Trophoblast cell (in vitro differentiated cells and primary cell): ENCODE data around the gene NUB1. TPM values are rescaled to one million over a fixed set of nuclear protein-coding genes. Genes with fewer than 3 reads are reported as not detected.

Experiments used
- DNase-seq, 2 donors: peaks; one replicate each; pipeline ENCODE4 v3.0.0-alpha.2; 2016
- H2AFZ ChIP-seq: 2 replicates; pipeline ENCODE4 v1.6.1; 2013; ENCODE audit warnings: low read length, moderate library complexity, mild to moderate bottlenecking; ENCODE audit not compliant: insufficient read depth, poor library complexity
- H2AK5ac ChIP-seq: 2 replicates; pipeline ENCODE4 v1.6.1; 2013; ENCODE audit warnings: mild to moderate bottlenecking, low read length
- H2BK120ac ChIP-seq: 2 replicates; pipeline ENCODE4 v1.6.1; 2013; ENCODE audit warnings: low read length, mild to moderate bottlenecking, moderate library complexity; ENCODE audit not compliant: insufficient read depth, poor library complexity
- H2BK12ac ChIP-seq: 2 replicates; pipeline ENCODE4 v1.6.1; 2013; ENCODE audit warnings: mild to moderate bottlenecking, low read length, moderate library complexity
- H2BK5ac ChIP-seq: 2 replicates; pipeline ENCODE4 v1.6.1; 2013; ENCODE audit warnings: low read length, low read depth, moderate library complexity, mild to moderate bottlenecking; ENCODE audit not compliant: poor library complexity
- H3K14ac ChIP-seq: 2 replicates; pipeline ENCODE4 v1.6.1; 2013; ENCODE audit warnings: mild to moderate bottlenecking, low read length
- H3K18ac ChIP-seq: 2 replicates; pipeline ENCODE4 v1.6.1; 2013; ENCODE audit warnings: mild to moderate bottlenecking, low read length
- H3K23ac ChIP-seq: 2 replicates; pipeline ENCODE4 v1.6.1; 2013; ENCODE audit warnings: low read length
- H3K27ac ChIP-seq: 2 replicates; pipeline ENCODE4 v1.5.1; 2013; ENCODE audit warnings: low read depth, mild to moderate bottlenecking, inconsistent platforms, low read length, moderate library complexity
- H3K27me3 ChIP-seq: 2 replicates; pipeline ENCODE4 v1.6.1; 2013; ENCODE audit warnings: inconsistent platforms, mild to moderate bottlenecking, low read length, moderate library complexity; ENCODE audit not compliant: insufficient read depth
- H3K36me3 ChIP-seq, 2 experiments: 1 replicate in 1 of 2; 2 replicates in 1 of 2; pipeline ENCODE4 v1.6.1; 2013; ENCODE audit warnings: low read length in 2 of 2, mild to moderate bottlenecking in 2 of 2, moderate library complexity in 1 of 2; ENCODE audit not compliant: insufficient read depth in 2 of 2, control insufficient read depth in 1 of 2
- H3K4ac ChIP-seq: 2 replicates; pipeline ENCODE4 v1.6.1; 2013; ENCODE audit warnings: low read depth, mild to moderate bottlenecking, low read length, moderate library complexity
- H3K4me1 ChIP-seq, 2 experiments: 1 replicate in 1 of 2; 2 replicates in 1 of 2; pipeline ENCODE4 v1.6.1; 2013; ENCODE audit warnings: low read length in 2 of 2, mild to moderate bottlenecking in 2 of 2, moderate library complexity in 1 of 2; ENCODE audit not compliant: insufficient read depth in 2 of 2, control insufficient read depth in 1 of 2
- H3K4me2 ChIP-seq: 2 replicates; pipeline ENCODE4 v1.6.1; 2013; ENCODE audit warnings: inconsistent platforms, mild to moderate bottlenecking, low read length, moderate library complexity
- H3K4me3 ChIP-seq: 2 replicates; pipeline ENCODE4 v1.5.1; 2013; ENCODE audit warnings: mild to moderate bottlenecking, low read depth, low read length, inconsistent platforms
- H3K79me1 ChIP-seq: one replicate; pipeline ENCODE4 v1.6.1; 2013; ENCODE audit warnings: low read length
- H3K79me2 ChIP-seq: 2 replicates; pipeline ENCODE4 v1.6.1; 2013; ENCODE audit warnings: low read length, mild to moderate bottlenecking; ENCODE audit not compliant: control insufficient read depth, insufficient read depth, poor library complexity
- H3K9ac ChIP-seq: 2 replicates; pipeline ENCODE4 v1.6.1; 2013; ENCODE audit warnings: mild to moderate bottlenecking, low read length
- H3K9me3 ChIP-seq: 2 replicates; pipeline ENCODE4 v1.6.1; 2013; ENCODE audit warnings: low read depth, mild to moderate bottlenecking, control low read depth, inconsistent platforms, low read length; ENCODE audit not compliant: insufficient read depth
- H4K12ac ChIP-seq: 2 replicates; pipeline ENCODE4 v1.6.1; 2013; ENCODE audit warnings: low read depth, mild to moderate bottlenecking, low read length, moderate library complexity
- H4K8ac ChIP-seq: 2 replicates; pipeline ENCODE4 v1.6.1; 2013; ENCODE audit warnings: low read depth, mild to moderate bottlenecking, low read length, moderate library complexity
- H4K91ac ChIP-seq: one replicate; pipeline ENCODE4 v1.6.1; 2013; ENCODE audit warnings: low read depth, mild to moderate bottlenecking, low read length, moderate library complexity
- WGBS: extraction: QIAGEN DNeasy Blood & Tissue Kit; methylation state at CpG from one replicate; pipeline ENCODE4 v1.1.7; 2013; ENCODE audit warnings: missing lambda C conversion rate; ENCODE audit not compliant: insufficient read length, insufficient coverage; ENCODE audit errors: extremely low coverage; 5-methylcytosine and 5-hydroxymethylcytosine counted together
- polyA plus RNA-seq: library from polyadenylated mRNA; stranded (reverse); fragments of 200-250 nt; gene quantifications from 2 replicates; pipeline ENCODE4 v1.2.3, GENCODE V29; 2013

Gene NUB1
- polyA plus RNA-seq, result 43.0 and 47.0 TPM in 2 replicates

GRCh38 chr7:151341357-151342101 lies at the start of gene NUB1:
NUB1 (plus strand) TSS chr7:151341812; CDS start chr7:151345350, 3,538 bp downstream.
- WGBS, result no CpG with 5 or more reads among the region's 72 CpGs
- H3K27ac ChIP-seq, result peak within 1 kb of the TSS; percentile 68
- peaks cover 3% of the 10 kb centered on the region for H3K79me1 ChIP-seq
- peak within 1 kb of the TSS; percentile 99 for H2AFZ ChIP-seq
- H3K23ac ChIP-seq, result no peak within 1 kb of the TSS
- H3K4ac ChIP-seq, result peak within 1 kb of the TSS; percentile 92
- H4K8ac ChIP-seq, result peak within 1 kb of the TSS; percentile 100
- peaks cover 2% of the 10 kb centered on the region for H3K79me2 ChIP-seq
- H3K4me2 ChIP-seq, result peak within 1 kb of the TSS; percentile 63
- peak; percentile 86 to 97 for DNase-seq
- peaks cover 0 to 4% of the 10 kb centered on the region in 2 experiments for H3K36me3 ChIP-seq
- peak within 1 kb of the TSS; percentile 98 for H3K14ac ChIP-seq
- H2BK5ac ChIP-seq, result no peak within 1 kb of the TSS
- H2BK12ac ChIP-seq, result peak within 1 kb of the TSS; percentile 15
- H2AK5ac ChIP-seq, result peak within 1 kb of the TSS; percentile 57
- peak within 1 kb of the TSS; percentile 98 for H4K91ac ChIP-seq
- no peaks in the 10 kb centered on the region for H3K4me1 ChIP-seq
- peak within 1 kb of the TSS; percentile 98 for H4K12ac ChIP-seq
- H3K27me3 ChIP-seq, result no peaks in the 10 kb centered on the region
- peak within 1 kb of the TSS; percentile 91 for H2BK120ac ChIP-seq
- peak within 1 kb of the TSS; percentile 99 for H3K4me3 ChIP-seq
- peaks cover 3% of the 10 kb centered on the region for H3K9me3 ChIP-seq
- peak within 1 kb of the TSS; percentile 92 for H3K9ac ChIP-seq
- peak within 1 kb of the TSS; percentile 96 for H3K18ac ChIP-seq

- no CpG with 5 or more reads among the region's 3 CpGs for WGBS
- Histone ChIP-seq H2BK120ac (no peak overlapping the region), H3K27ac (no peak overlapping the region)
Observed at GRCh38 chr7:151292850-151293249, 48.8 kb upstream of the NUB1 start.

GRCh38 chr7:151296202-151296992 lies 45.2 kb upstream of the NUB1 start:
- Histone ChIP-seq H3K9ac (no peak overlapping the region), H2BK5ac (no peak overlapping the region), H3K4me3 (no peak overlapping the region), H3K4me1 (no peaks in the 10 kb centered on the region), H4K91ac (no peak overlapping the region), H3K23ac (no peak overlapping the region), H4K12ac (no peak overlapping the region), H2AK5ac (no peak overlapping the region), H3K18ac (no peak overlapping the region), H2BK12ac (no peak overlapping the region), H3K27ac (no peak overlapping the region), H3K4me2 (no peak overlapping the region), H3K9me3 (peaks cover 11% of the 10 kb centered on the region), H3K79me1 (no peaks in the 10 kb centered on the region), H3K14ac (no peak overlapping the region), H3K79me2 (no peaks in the 10 kb centered on the region), H2AFZ (no peak overlapping the region), H3K27me3 (no peaks in the 10 kb centered on the region), H2BK120ac (no peak overlapping the region), H3K4ac (no peak overlapping the region), H3K36me3 (no peaks in the 10 kb centered on the region), H4K8ac (no peak overlapping the region)
- no peak for DNase-seq
- no CpG with 5 or more reads among the region's 3 CpGs for WGBS

More at GRCh38 chr7:151292850-151293249, 48.8 kb upstream of the NUB1 start:
- no peak overlapping the region for H4K91ac ChIP-seq
- no peaks in the 10 kb centered on the region for H3K79me2 ChIP-seq
- no peaks in the 10 kb centered on the region for H3K9me3 ChIP-seq
- H2BK12ac ChIP-seq, result no peak overlapping the region
- no peak overlapping the region for H3K4me2 ChIP-seq
- no peak overlapping the region for H3K4ac ChIP-seq
- no peaks in the 10 kb centered on the region for H3K36me3 ChIP-seq
- H3K4me3 ChIP-seq, result no peak overlapping the region
- H3K18ac ChIP-seq, result no peak overlapping the region
- no peaks in the 10 kb centered on the region for H3K4me1 ChIP-seq
- H3K9ac ChIP-seq, result no peak overlapping the region
- H3K14ac ChIP-seq, result no peak overlapping the region
- no peak overlapping the region for H2AK5ac ChIP-seq
- H2AFZ ChIP-seq, result no peak overlapping the region
- no peak for DNase-seq
- H4K8ac ChIP-seq, result no peak overlapping the region
- H2BK5ac ChIP-seq, result no peak overlapping the region
- no peak overlapping the region for H4K12ac ChIP-seq
- H3K79me1 ChIP-seq, result no peaks in the 10 kb centered on the region
- no peaks in the 10 kb centered on the region for H3K27me3 ChIP-seq
- no peak overlapping the region for H3K23ac ChIP-seq

GRCh38 chr7:151298765-151299164 lies 42.8 kb upstream of the NUB1 start:
- H3K9me3 ChIP-seq, result peaks cover 13% of the 10 kb centered on the region
- H3K4me1 ChIP-seq, result peaks cover 3% of the 10 kb centered on the region in 2 experiments
- no peaks in the 10 kb centered on the region for H3K79me2 ChIP-seq
- H2BK5ac ChIP-seq, result no peak overlapping the region
- H3K14ac ChIP-seq, result no peak overlapping the region
- no peak overlapping the region for H2BK120ac ChIP-seq
- no peak overlapping the region for H3K23ac ChIP-seq
- H4K91ac ChIP-seq, result no peak overlapping the region
- no peak overlapping the region for H2AK5ac ChIP-seq
- H3K79me1 ChIP-seq, result no peaks in the 10 kb centered on the region
- no peaks in the 10 kb centered on the region for H3K36me3 ChIP-seq
- whole genome bisulfite sequencing, result no CpG with 5 or more reads among the region's 5 CpGs
- no peak overlapping the region for H2AFZ ChIP-seq
- no peak overlapping the region for H3K4ac ChIP-seq
- no peak for DNase-seq
- no peak overlapping the region for H3K18ac ChIP-seq
- no peak overlapping the region for H3K4me2 ChIP-seq
- H3K4me3 ChIP-seq, result no peak overlapping the region
- H4K12ac ChIP-seq, result no peak overlapping the region
- no peak overlapping the region for H3K9ac ChIP-seq
- H2BK12ac ChIP-seq, result no peak overlapping the region
- H3K27ac ChIP-seq, result no peak overlapping the region
- no peak overlapping the region for H4K8ac ChIP-seq
- H3K27me3 ChIP-seq, result no peaks in the 10 kb centered on the region
